SW 1271 (cell line): ENCODE results near the gene ZNF787.
A peak's percentile ranks its signal among the peaks of the same experiment; 100 is the strongest.

Experiments
- DNase-seq, 2 experiments: peaks; one replicate each; lab custom pipeline; 2025; lab: John Stamatoyannopoulos, UW

ZNF787 gene

GRCh38 chr19:56087647-56088496 lies 33.2 kb downstream of the ZNF787 start:
- no peak for DNase-seq

DNA sequence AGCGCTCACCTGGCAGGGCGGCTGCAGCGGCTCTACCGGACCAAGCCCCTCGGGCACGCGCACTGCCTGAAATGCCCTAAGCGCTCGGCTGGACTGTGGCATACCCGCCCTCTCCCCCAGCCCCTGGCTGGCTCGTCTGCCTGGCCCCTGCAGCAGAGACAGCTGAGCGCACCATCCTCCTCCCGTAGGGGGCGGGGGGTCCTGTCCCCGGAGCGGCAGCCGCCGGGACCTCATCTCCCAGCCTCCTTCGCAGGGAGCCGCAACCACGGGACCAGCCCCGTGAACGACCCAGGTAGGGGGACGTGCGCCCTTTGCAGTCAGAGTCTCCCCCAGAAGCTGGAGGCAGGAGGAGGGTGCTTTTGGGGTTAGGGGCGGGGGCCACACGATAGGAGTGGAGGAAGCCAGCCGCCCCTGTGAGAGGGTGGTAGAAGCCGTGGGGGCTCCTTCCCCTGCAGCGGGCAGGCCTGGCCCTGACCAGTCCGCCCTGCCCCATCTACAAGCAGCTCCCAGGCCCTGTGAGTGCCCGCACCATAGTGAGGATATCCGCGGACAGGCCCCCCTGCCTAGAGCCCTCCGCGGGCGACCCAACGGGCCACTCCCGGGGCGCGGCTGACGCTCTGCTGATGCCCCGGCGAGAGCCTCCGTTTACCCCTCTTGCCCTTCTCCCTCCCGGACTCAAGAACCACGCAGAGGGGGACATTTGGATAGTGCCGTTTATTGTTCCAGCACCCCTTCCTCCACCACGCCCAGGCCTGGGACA lies 34.2 kb downstream of the ZNF787 start:
- DNase-seq: no peak

- no peak for DNase-seq
Observed at GRCh38 chr19:56085571-56086275, 35.4 kb downstream of the ZNF787 start.

DNA sequence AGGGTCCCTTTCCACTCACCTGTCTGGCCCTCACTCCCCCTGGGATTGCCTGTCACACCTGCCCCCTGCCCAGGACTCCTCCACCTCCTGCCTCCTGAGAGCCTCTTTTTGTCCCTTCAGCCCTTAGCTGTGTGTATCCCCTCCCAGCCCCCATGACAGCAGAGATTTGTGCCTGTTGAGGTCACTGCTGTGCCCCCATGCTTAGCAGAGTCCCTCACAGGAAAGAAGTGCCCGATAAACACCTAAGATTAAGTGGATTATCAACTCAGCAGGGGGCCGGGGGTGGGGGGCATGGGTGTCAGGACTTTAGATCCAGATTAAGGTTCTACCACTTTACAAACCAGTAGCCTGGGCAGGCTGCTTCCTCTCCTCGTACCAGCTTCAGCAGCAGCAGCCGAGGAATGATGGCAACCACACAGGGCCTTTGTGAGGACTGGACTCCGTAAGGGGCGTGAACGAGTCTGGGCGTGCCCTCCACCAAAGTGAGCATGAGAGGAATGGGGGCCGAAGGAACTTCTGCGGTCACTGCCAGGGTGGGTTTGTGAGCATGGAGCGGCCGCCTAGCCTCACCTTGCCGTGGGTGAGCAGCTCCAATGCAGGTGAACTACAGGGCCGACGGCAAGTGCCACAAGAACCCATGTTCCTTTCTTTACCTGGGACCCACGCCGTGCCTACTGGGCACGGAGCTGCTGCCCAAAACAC lies 36.1 kb downstream of the ZNF787 start:
- no peak for DNase-seq

DNA sequence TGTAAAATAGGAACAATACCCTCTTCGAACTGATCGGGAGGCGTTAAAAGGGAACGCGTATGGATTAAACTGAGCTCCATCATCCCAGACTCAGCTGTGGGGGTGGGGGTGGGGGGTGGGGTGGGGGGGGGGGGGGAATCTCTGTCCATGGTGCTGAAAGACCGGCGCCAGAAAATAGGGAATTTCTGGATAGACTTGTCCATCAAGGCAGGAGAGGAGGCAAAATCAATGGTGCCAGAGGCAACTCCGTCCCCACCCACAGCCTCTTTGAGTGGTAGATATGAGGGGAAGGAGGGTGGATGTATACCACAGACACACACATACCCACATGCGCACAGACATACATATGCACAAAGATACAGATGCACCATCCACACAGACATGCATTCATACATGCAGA lies 37.4 kb downstream of the ZNF787 start:
- no peak for DNase-seq

DNA sequence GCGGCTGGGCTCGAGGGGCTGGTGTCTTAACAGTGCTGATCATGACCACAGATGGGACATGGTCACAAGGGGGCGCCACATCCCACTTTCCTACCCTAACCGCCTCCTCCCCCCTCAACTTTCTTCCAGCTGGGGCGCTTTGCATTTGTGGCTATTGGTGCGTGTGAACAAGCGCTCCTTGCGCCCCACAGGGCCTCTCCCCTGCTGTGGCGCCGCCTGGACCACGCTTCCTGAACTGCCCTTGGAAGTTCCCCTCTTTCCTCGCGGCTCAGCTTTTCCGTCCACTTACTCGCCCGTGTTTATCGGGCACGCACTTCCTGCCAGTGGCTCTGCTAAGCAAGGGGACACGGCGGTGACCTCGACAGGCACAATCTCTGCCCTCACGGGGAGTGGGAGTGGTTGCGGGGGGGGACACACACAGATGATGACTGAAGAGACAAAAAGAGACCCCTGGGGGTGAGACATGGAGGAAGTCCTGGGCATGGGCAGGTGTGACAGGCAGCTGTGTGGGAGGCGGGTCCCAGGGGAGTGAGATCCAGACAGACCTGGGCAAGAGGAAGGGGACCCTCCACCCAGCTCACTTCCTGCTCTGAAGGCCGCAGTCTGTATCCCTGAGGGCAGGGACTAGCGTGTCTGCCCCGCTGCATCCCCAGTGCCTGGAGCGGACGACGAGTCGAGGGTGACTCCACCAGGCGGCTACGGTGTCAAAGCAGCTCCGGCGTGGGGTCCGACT lies 40.3 kb downstream of the ZNF787 start:
- peak in 1 of 2 experiments; percentile 49 for DNase-seq

DNA sequence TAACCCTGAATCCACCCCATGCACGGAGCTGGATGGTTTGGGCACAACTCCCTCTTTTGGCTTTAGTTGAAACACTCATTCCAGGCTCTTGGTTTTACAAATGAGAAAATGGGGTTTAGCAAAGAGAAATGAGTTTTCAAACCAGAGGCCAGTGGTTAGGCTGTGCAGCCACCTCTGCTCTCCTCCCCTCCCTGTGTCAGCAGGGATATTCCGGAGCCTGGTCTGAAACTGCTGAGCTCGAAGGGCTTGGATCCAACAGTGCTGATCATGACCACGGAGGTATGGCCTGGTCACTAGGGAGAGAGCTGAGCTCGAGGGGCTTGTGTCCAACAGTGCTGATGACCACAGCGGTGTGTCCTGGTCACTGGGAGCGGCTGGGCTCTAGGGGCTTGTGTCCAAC lies 41.5 kb downstream of the ZNF787 start:
- no peak for DNase-seq

DNA sequence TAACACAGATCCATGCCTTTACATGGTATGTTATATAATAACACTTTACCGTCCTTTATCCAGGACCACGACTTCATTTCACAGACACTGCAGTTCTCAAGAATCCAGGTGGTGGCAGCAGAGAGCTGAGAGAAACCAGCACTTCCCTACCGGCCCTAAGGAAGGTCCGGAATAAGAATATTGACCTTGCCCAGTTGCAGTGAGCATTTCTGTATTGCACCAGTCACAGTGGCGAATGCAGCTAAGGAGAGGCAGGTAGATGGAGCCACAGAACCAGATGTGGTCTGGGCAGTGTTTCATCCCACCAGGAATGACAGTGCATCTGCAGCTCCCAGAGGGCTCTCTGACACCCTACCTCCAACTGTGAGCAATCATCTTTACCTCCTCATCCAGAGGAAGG lies 44.6 kb downstream of the ZNF787 start:
- DNase-seq: peak; percentile 12 to 19

DNA sequence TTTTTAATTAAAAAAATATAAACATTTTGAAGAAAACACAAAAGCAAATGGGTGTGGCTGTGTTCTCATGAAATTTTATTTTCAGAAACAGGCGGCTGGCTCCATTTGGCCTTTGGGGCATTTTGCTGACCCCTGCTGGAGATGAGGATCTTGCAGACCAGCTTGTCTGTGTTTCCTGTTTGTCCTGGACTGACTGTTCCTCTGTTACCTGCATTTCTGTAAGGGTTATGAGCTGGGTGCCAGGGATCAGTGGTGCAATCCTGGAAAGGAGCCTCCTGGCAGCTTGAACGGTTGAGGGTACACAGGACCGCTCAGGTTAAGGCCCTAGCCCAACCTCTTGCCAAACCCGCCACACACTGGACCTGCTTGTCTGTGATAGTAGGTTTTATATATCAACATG lies 49.9 kb downstream of the ZNF787 start:
- DNase-seq: no peak

GRCh38 chr19:56069642-56070041 lies 51.5 kb downstream of the ZNF787 start:
- DNase-seq: no peak

DNA sequence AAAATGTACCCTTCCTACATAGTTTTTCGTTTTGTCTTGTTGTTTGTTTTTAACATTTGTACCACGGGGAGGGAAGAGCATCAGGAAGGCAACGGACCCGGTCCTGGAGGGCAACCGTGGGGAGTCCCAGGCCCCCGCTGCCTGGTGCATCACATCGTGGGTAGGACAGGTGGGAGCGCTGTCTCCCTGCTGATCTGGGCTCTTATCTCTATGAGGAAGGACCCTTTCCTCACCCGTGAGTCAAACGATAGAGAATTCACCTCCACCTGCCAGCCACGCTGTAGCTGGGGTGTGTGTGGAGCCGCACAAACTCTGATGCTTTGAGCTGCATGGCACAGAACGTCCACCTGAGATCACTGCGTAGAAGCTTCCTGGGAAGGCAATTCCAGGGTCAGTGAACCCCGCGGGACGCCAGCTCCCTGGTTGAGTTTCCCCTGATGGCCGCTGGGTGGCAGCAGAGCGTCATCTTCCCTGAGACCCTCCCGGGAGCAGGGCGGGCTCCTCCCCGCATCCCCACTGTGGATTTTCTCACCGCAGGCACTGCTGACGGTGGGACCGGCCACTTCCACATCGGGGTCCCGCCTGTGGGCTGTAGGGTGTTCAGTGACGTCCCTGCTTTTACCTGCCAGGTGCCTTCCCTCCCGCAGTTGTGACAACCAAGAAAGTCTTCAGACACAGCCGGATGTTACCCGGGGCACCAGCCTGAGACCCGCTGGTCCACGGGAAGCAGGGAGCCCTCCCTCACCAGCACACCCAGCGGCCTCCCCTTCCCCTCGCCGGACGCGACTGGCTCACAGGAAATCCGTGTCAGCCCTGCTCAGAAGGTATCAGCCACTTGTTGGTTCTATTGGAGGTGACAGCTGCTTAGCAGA lies 54.7 kb downstream of the ZNF787 start:
- peak in 1 of 2 experiments; percentile 9 for DNase-seq

DNA sequence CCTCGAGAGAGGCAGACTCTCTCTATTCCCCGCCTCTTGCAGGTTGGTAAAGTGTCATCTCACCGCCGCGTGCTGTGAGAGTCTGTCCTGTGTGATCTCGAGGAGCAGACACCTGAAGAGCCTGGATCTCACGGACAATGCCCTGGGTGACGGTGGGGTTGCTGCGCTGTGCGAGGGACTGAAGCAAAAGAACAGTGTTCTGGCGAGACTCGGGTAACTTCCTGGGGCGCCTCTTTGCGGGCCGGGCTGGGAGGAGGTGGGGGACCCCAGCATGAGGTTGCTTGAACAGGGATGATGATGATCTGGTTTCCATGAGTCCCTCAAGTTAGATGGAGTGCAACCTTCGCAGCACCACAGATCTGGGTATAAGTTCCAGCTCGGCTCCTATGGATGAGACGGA lies 67.5 kb downstream of the ZNF787 start:
- no peak for DNase-seq
